HG02870 (cell line): ENCODE results near the gene KRT23.

Source experiments
- ATAC-seq: cut with Tn5 transposase; IDR thresholded peaks from one replicate; pipeline ENCODE4 v1.9.1; 2021; ENCODE audit warnings: mild to moderate bottlenecking, moderate library complexity; ENCODE audit not compliant: unreplicated experiment

The KRT23 gene

DNA sequence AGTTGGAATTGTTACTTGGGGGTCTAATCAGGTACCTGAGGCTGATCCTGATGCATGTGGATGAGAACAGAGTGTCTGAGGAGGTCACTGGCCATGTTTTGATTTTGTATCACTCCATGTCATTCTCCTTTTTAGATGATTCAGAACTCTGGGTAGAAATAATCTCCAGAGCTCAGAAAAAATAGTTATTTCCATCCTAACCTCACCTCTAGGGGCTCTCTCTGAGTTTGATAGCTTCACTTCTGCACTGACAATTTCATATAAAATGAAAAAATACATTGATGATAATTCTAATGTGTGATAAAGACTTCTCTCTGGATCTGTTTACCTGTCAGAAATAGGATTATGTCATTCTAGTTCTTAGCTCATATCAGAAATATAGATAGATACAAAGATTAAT is 64.2 kb downstream of the KRT23 start:
- no peak for ATAC-seq
